MCF 10A (cell line): ENCODE measurements around the gene SLC34A2. TPM values are rescaled to one million over a fixed set of nuclear protein-coding genes. Genes with fewer than 3 reads are reported as not detected.
A peak's percentile ranks its signal among the peaks of the same experiment; 100 is the strongest.

Experiments used
- BruUV-seq: library from RNA; stranded (reverse); fragments of 400-500 nt; replicated peaks from 2 replicates; lab custom pipeline; 2021; lab: Mats Ljungman, UMichigan
- CTCF ChIA-PET: fragments of 300-600 bp; sonication (Branson Sonifier 250); formaldehyde crosslinking; extraction: SDS; loops from one replicate; lab custom pipeline; 2021; ENCODE audit warnings: antibody characterized with exemption, inconsistent platforms; lab: Yijun Ruan, JAX
- POLR2A ChIA-PET: fragments of 300-600, 350-650 bp; sonication (Branson Sonifier 250); formaldehyde crosslinking; extraction: SDS; loops from one replicate; lab custom pipeline; 2020; ENCODE audit warnings: antibody characterized with exemption, inconsistent platforms; lab: Yijun Ruan, JAX
- DNase-seq: peaks from one replicate; pipeline ENCODE4 v3.0.0-alpha.2; 2018; ENCODE audit not compliant: unreplicated experiment
- H3K27ac Mint-ChIP-seq: one replicate; pipeline ENCODE4 v1.8.0; 2022; ENCODE audit warnings: mild to moderate bottlenecking, low read depth, mixed read lengths; ENCODE audit not compliant: unreplicated experiment
- H3K27me3 Mint-ChIP-seq: one replicate; pipeline ENCODE4 v1.8.0; 2022; ENCODE audit warnings: mixed read lengths; ENCODE audit not compliant: insufficient read depth, unreplicated experiment
- H3K36me3 Mint-ChIP-seq: one replicate; pipeline ENCODE4 v1.8.0; 2022; ENCODE audit warnings: mild to moderate bottlenecking, moderate library complexity, mixed read lengths; ENCODE audit not compliant: insufficient read depth, unreplicated experiment
- H3K4me1 Mint-ChIP-seq: one replicate; pipeline ENCODE4 v1.8.0; 2022; ENCODE audit warnings: mixed read lengths; ENCODE audit not compliant: insufficient read depth, unreplicated experiment
- H3K4me3 Mint-ChIP-seq: one replicate; pipeline ENCODE4 v1.8.0; 2022; ENCODE audit warnings: mild to moderate bottlenecking, moderate library complexity, mixed read lengths; ENCODE audit not compliant: unreplicated experiment
- H3K9me3 Mint-ChIP-seq: one replicate; pipeline ENCODE4 v1.8.0; 2022; ENCODE audit warnings: mixed read lengths; ENCODE audit not compliant: unreplicated experiment
- intact Hi-C: fragments of 100-400 bp; cut with micrococcal nuclease; formaldehyde crosslinking; loops from 2 replicates; pipeline ENCODE4 v1.14.1; 2022
- total RNA-seq: library from RNA; stranded (reverse); gene quantifications from 2 replicates; pipeline ENCODE4 v1.2.3, GENCODE V29; 2022
- TF ChIP-seq, protein P1 (sequence below): fragments of 200-600 bp; IDR thresholded peaks from one replicate; pipeline ENCODE4 v1.8.0; 2022; ENCODE audit warnings: antibody characterized with exemption, mild to moderate bottlenecking; ENCODE audit not compliant: unreplicated experiment

Gene SLC34A2
- total RNA-seq, 1 experiment from 2014 or later: not detected

DNA sequence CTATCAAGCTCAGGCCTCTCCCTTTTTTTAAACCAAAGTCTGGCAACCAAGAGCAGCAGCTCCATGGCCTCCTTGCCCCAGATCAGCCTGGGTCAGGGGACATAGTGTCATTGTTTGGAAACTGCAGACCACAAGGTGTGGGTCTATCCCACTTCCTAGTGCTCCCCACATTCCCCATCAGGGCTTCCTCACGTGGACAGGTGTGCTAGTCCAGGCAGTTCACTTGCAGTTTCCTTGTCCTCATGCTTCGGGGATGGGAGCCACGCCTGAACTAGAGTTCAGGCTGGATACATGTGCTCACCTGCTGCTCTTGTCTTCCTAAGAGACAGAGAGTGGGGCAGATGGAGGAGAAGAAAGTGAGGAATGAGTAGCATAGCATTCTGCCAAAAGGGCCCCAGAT, 21.5 kb downstream of the SLC34A2 start:
- H3K4me3 Mint-ChIP-seq: no peak overlapping the region
- H3K9me3 Mint-ChIP-seq: no peaks in the 10 kb centered on the region
- intact Hi-C loops: no loop called here
- DNase-seq: no peak
- TF ChIP-seq, protein P1, sequence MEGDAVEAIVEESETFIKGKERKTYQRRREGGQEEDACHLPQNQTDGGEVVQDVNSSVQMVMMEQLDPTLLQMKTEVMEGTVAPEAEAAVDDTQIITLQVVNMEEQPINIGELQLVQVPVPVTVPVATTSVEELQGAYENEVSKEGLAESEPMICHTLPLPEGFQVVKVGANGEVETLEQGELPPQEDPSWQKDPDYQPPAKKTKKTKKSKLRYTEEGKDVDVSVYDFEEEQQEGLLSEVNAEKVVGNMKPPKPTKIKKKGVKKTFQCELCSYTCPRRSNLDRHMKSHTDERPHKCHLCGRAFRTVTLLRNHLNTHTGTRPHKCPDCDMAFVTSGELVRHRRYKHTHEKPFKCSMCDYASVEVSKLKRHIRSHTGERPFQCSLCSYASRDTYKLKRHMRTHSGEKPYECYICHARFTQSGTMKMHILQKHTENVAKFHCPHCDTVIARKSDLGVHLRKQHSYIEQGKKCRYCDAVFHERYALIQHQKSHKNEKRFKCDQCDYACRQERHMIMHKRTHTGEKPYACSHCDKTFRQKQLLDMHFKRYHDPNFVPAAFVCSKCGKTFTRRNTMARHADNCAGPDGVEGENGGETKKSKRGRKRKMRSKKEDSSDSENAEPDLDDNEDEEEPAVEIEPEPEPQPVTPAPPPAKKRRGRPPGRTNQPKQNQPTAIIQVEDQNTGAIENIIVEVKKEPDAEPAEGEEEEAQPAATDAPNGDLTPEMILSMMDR: no peak
- ChIA-PET POLR2A (no interaction called here), CTCF (interaction anchor here (0.6 kb wide), 1 partner anchor 99 kb away, joined by 3 read pairs; no protein-coding TSS in a partner anchor)
- H3K4me1 Mint-ChIP-seq: no peaks in the 10 kb centered on the region
- H3K27me3 Mint-ChIP-seq: no peaks in the 10 kb centered on the region
- H3K36me3 Mint-ChIP-seq: no peaks in the 10 kb centered on the region
- H3K27ac Mint-ChIP-seq: no peak overlapping the region
- no TSS peak for BruUV-seq

GRCh38 chr4:25677943-25678342, 22.3 kb downstream of the SLC34A2 start:
- TF ChIP-seq, protein P1: no peak
- no TSS peak for BruUV-seq
- DNase-seq: no peak
- Mint-ChIP-seq H3K27me3 (no peaks in the 10 kb centered on the region), H3K27ac (no peak overlapping the region), H3K4me1 (no peaks in the 10 kb centered on the region), H3K9me3 (no peaks in the 10 kb centered on the region), H3K4me3 (no peak overlapping the region), H3K36me3 (no peaks in the 10 kb centered on the region)
- ChIA-PET CTCF (interaction anchor here (0.6 kb wide), 1 partner anchor 159 kb away, joined by 3 read pairs; no protein-coding TSS in a partner anchor), POLR2A (no interaction called here)
- intact Hi-C loops: no loop called here

DNA sequence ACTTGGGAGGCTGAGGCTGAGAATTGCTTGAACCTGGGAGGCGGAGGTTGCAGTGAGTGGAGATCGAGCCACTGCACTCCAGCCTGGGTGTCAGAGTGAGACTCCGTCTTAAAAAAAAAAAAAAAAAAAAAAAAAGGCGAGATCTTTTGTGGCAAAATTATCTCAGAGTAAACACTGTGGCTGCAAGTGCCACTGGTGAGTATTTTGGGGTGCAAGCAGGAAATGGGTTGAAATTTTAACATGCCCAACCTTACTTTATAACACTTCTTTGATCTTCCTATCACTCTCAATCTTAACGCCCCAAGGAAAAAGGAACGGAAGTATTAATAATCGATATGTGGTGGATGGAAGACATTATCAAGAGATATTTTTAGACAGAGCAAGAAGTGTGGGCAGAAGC, 32.1 kb downstream of the SLC34A2 start:
- Mint-ChIP-seq H3K27ac (no peak overlapping the region), H3K4me1 (no peaks in the 10 kb centered on the region), H3K36me3 (no peaks in the 10 kb centered on the region), H3K9me3 (peaks cover 11% of the 10 kb centered on the region), H3K4me3 (no peak overlapping the region), H3K27me3 (no peaks in the 10 kb centered on the region)
- BruUV-seq: no TSS peak
- TF ChIP-seq, protein P1: no peak
- ChIA-PET POLR2A (no interaction called here), CTCF (interaction anchor here (1.5 kb wide), 1 partner anchor 247 kb away, joined by 4 read pairs; no protein-coding TSS in a partner anchor)
- no peak for DNase-seq
- intact Hi-C loops: no loop called here

GRCh38 chr4:25694466-25694865, 38.8 kb downstream of the SLC34A2 start:
- TF ChIP-seq, protein P1: no peak
- H3K4me3 Mint-ChIP-seq: no peak overlapping the region
- H3K4me1 Mint-ChIP-seq: peaks cover 6% of the 10 kb centered on the region
- peaks cover 11% of the 10 kb centered on the region for H3K9me3 Mint-ChIP-seq
- DNase-seq: peak; percentile 15
- CTCF ChIA-PET: interaction anchor here (0.9 kb wide), 1 partner anchor 9 kb away, joined by 4 read pairs; no protein-coding TSS in a partner anchor
- H3K36me3 Mint-ChIP-seq: no peaks in the 10 kb centered on the region
- BruUV-seq: no TSS peak
- H3K27me3 Mint-ChIP-seq: no peaks in the 10 kb centered on the region
- intact Hi-C loops: no loop called here
- POLR2A ChIA-PET: no interaction called here
- no peak overlapping the region for H3K27ac Mint-ChIP-seq
